HG03103 (cell line): Measurements from ENCODE around the gene IRAK2.
A peak's percentile ranks its signal among the peaks of the same experiment; 100 is the strongest.

Source experiments
- ATAC-seq: cut with Tn5 transposase; IDR thresholded peaks from one replicate; pipeline ENCODE4 v1.9.1; 2021; ENCODE audit warnings: low read depth; ENCODE audit not compliant: unreplicated experiment

The IRAK2 gene

DNA sequence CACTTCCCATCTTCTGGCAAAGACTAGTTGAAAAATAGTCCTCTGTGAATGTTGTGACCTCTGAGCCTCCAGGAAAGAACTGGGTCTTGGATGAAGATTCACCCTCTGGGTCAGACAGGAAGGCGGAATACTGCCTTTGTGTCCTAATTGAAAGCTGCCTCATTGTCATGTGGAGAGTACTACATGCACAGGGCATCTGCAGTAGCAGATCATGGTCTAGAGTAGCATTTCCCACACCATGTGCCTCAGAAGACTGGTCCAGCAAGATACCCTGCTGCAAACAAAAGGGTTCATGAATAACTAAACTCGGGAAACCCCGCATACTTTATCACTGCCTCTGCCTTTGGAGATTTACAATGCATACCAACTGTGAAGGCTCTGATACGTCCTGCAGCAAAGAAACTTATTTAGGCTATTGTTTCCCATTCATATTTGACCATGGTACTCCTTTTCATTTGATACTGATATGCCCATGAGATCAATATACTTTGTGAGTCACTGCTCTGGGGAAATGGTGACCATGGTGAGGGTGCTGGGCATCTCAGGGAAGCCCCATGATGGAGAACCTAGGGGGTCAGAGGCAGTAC is 22.7 kb downstream of the IRAK2 start:
- no peak for ATAC-seq

- ATAC-seq = no peak
Measured at GRCh38 chr3:10187944-10188343, 23.2 kb downstream of the IRAK2 start.

DNA sequence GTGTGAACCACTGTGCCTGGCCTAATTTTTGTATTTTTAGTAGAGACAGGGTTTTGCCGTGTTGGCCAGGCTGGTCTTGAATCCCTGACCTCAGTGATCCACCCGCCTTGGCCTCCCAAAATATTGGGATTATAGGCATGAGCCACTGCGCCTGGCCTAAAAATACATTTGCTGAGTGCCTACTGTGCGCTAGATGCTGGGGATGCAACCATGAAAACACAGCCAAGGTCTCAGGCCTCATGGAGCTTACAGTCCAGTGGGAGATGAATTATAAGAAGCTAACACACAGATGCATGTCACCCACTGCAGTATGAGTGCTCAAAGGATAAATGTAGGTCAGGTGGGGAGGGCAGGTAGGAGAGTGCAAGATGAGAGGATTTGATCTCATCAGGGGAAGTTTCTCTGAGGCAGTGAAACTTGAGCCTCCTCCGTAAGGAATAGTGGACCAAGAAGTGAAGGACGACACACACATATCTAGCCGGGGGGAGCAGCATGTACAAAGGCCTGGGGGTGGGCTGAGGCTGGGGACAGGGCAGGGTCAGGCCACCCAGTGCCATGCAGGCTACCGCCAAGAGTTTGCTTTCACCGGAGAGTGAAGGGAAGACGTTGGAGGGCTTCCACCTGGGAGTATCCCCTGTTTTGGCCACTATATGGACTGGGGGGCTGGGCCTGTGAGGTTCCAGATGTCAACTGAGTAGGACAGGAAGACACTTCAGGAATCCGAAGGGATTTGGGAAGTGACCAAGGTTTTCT is 24.3 kb downstream of the IRAK2 start:
- no peak for ATAC-seq

GRCh38 chr3:10189557-10190354 is 25.0 kb downstream of the IRAK2 start:
- no peak for ATAC-seq

DNA sequence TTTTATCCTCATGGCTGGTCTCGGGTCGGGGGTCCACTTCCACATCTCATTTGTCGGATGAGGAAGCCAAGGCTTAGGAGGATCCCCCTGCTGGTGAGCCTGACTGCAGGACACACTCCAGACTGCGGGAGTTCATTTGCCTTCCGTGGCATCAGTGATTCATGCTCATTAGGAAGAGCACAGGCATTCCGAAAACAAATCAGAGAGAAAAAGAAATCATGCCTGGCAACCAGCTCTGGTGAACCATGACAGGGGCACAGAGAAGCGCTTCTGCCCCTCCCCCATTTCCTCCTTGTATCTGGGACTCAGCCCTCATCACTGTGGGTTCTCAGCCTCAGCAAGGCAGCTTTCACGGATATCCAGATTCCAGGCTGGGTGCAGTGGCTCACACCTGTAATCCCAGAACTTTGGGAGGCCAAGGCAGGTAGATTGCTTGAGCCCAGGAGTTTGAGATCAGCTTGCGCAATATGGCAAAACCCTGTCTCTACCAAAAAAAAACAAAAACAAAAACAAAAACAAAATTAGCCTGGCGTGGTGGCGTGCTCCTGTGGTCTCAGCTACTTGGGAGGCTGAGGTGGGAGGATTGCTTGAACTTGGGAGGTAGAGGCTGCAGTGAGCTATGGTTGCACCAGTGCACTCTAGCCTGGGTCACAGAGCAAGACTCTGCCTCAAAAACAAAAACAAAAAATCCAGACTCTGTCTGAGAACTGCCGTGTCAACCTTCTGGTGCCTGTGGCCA is 28.4 kb downstream of the IRAK2 start:
- no peak for ATAC-seq

GRCh38 chr3:10193692-10194327 is 29.1 kb downstream of the IRAK2 start:
- no peak for ATAC-seq

DNA sequence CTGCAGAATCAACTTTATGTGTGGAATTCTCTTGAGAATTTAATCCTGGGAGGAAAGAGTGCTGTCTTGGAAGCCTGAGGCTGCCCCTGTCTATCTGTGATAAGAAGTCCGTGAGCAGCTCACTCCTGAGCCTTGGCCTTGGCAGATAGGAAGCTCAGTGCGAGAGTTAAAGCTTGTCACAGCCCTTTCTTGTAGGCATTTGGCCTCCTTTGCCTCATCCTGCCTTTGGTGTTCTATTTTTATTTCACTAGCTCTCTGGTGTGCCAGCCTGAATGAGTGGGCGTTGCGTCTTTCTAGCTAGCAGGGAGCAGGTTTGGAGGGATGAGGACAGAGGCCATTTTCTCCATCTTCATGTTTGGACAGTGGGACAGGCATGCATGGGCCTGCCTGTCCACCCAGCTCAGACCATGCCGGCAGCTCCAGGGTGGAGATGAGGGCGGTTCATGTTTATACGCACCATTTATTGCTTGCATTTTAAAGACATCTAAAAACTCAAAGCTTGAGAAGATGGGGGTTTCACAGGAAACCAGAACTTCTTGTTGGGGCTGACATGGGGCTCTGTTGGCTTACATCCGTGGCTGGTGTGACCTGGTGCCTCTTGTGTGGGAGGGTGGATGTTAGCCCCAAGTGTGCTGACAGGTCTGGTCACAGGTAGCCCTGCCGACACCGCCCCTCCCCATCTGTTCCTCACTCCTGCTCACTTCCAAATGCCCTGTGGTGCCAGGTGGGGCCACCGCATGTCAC is 29.8 kb downstream of the IRAK2 start:
- no peak for ATAC-seq

DNA sequence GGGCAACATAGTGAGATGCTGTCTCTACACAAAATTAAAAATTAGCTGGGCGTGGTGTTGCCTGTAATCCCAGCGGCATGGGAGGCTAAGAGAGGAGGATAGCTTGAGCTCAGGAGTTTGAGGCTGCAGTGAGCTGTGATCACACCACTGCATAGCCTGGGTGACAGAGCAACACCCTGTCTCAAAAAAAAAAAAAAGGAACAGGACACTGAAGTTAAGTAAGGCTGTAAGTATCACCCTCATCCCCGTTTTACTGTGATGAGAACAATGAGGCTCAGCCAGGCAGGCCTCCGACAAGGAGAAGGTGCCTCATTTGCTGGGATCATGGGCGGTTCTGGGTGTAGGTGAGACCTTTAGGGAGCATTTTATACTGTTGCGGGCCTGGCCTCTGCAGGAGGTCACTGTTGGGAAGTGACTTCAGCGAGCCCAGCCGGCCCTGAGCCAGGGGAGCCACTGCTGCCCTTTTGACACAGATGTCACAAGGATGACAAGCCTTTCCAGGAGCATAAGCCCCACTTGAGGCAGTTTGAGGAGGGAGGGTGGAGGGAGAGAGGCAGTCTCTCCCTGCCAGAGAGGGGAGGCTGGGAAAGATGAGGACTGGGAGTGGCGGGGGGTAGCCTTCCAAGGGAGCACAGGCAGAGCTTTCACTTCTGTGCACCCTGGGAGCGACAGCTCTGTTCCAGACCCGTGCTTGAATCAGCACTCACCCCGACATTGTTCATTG is 30.8 kb downstream of the IRAK2 start:
- no peak for ATAC-seq

DNA sequence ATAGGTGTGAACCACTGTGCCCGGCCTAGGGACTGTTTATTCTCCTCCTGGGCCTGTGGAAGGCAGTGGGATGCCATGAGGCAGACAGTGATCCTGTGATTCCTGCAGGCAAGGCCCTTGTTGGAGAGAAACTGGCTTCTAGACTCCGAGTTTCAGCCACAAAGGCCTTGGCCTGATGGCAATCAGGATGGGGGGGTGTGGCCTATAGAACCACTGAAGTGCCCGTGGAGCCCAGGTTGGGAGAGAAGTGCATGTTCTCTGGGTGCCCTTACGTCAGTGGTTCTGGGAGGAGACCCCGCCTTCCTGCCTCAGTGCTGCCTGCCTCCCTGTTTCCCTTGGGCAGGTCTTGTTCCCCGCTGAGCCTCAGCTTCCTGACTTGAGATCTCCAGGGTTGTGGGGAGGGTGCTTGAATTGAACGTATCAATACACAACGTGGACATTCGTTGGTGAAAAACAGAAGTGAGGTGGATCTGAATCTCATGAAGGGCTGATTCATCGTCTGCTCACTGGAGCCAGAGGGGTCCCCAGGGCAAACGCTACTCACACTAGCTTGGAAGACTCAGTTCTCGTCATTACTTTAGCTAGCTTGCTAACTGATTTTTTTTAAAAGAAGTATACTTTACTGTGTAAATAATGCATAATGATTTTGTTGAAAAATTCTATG is 31.8 kb downstream of the IRAK2 start:
- ATAC-seq = no peak

DNA sequence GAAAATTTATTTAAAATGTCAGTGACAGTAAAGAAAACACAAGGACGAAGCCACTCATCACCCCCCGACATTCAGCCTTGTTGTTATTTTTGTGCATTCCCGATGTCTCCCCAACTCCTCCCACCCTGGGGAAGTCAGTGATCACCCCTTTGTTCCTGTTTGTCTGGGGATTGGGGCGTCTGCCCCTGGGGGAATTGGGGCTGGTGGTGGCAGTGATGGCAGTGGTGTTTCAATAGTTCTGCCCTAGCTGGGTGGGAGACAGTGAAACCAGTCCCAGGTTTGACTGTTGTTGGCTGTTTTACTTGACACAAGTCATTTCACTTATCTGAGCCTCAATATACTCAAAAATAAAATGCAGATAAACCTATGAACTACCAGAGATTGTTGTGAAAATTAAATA is 33.5 kb downstream of the IRAK2 start:
- no peak for ATAC-seq

GRCh38 chr3:10198761-10199649 is 34.3 kb downstream of the IRAK2 start:
- peak; percentile 64 for ATAC-seq

DNA sequence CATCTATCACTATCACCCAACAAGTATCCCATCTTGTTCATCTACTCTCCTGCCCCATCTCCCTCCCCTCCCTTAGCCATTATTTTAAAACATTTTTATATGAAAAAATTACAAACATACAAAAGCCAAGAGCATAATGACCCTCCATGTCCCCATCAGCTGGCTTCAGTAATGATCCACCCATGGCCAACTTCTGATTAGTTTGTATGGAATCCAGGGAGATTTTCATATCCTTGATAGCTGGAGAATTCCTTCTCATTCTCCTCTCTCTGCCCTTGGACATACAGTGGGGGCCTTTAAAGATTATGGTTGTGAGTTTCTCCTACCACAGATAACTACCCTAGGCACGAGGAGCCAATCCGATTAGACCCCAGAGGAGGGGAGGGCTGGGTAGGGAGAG is 40.2 kb downstream of the IRAK2 start:
- ATAC-seq = no peak

DNA sequence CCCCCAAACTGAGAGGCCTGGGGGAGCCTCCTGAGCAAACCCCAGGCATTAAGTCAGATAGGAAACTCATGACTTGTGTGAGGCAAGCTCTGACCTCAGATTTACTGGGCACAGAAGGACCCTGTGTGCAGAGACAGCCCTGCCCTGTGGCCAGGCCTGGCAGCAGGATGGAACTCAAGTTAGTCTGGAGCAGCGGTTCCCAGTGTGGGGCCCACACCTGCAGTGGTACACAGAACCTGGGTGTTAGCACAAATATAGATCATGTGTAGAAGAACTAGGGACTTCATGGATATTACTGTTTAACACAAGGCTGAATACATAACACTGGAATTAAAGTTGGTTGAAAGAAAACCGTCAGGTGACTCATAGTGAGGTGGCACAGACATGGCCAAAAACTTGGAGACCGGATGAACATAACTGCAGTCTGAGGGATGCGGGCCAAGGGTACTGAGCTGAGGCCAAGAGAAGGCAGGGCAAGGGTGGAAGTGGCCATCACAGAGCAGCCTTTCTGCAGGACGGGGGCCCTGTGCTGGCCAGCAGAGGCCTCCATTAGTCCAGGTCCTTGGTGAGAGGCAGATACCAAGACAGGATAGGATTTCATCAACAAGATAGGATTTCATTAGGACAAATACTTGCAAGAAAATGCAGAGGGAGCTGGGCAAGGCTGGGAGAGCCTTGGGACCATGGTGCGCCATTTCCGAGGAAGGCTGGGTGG is 40.9 kb downstream of the IRAK2 start:
- no peak for ATAC-seq

- ATAC-seq = no peak
Measured at GRCh38 chr3:10206166-10206511, 41.4 kb downstream of the IRAK2 start.

GRCh38 chr3:10213156-10213792 is 48.6 kb downstream of the IRAK2 start:
- no peak for ATAC-seq

DNA sequence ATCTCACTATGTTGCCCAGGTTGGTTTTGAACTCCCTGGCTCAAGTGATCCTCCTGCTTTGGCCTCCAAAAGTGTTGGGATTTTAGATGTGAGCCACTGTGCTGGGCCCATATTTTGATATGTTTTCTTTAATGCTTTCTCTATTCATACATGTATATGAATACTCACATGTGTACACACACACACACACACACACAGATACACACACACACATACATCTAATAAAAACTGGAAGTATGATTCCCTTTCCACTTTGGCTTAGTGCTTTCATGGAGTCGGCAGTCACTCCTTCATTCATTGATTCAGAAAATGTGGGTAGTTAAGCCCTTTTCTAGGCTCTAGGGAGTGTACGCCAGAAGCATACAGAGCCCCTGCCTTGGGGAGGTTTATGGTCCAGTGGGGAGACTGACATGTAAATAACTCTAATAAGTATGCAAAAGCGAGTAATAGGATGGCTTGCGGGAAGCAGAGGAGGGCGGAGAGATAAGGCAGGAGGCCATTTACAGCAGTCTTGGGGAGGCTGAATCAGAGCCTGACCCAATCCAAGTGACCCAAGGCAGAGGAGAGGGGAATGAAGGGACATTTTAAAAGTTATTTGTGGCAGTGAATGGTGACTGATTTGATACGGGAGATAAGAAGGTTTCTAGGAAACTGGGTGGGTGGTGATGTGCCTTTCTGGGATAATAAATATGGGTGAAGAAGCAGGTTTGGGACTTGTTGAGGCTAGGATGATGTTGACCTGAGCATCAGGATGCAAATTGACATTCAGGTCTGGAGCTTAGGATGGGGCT is 51.1 kb downstream of the IRAK2 start:
- no peak for ATAC-seq
